Hematopoietic multipotent progenitor cell treated with erythropoietin and hydrocortisone succinate and interleukin-3 and kit ligand, for 6 days (in vitro differentiated cells): ENCODE results near the gene PTGER1.
"Not testable (repeated sequence)": the region's sequence is repeated elsewhere in the genome, so short reads cannot be mapped to it uniquely, and the experiment has no call there.

Experiments
- DNase-seq: peaks from one replicate; pipeline ENCODE4 v3.0.0-alpha.2; 2015

The PTGER1 gene

DNA sequence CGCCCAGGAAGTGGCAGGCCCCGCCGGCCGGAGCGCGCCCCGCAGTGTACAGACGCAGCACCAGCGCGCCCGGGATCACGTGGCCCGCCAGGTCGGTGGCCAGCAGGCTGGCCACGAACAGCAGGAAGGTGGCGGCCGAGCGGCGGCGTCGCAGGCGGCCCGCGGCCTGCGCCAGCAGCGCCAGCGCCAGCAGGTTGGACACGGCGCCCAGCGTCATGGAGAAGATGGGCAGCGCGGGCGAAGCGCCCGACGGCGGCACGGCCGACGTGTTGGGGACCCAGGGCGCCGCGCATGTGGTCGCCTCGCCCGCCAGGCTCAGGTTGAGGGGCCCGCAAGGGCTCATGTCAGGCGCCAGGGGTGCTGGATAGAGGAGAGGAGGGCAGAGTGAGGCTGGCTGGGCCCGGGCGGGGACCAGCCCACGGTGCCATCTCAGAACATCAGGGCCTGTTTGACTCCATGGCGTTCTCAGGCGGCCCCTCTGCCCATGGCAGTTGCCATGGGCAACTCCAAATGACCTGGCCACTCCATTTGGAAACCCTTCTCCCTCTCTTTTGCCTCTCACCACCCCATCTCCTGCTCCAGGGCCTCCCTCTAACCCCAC is 1.1 kb downstream of the PTGER1 start:
- no peak for DNase-seq

DNA sequence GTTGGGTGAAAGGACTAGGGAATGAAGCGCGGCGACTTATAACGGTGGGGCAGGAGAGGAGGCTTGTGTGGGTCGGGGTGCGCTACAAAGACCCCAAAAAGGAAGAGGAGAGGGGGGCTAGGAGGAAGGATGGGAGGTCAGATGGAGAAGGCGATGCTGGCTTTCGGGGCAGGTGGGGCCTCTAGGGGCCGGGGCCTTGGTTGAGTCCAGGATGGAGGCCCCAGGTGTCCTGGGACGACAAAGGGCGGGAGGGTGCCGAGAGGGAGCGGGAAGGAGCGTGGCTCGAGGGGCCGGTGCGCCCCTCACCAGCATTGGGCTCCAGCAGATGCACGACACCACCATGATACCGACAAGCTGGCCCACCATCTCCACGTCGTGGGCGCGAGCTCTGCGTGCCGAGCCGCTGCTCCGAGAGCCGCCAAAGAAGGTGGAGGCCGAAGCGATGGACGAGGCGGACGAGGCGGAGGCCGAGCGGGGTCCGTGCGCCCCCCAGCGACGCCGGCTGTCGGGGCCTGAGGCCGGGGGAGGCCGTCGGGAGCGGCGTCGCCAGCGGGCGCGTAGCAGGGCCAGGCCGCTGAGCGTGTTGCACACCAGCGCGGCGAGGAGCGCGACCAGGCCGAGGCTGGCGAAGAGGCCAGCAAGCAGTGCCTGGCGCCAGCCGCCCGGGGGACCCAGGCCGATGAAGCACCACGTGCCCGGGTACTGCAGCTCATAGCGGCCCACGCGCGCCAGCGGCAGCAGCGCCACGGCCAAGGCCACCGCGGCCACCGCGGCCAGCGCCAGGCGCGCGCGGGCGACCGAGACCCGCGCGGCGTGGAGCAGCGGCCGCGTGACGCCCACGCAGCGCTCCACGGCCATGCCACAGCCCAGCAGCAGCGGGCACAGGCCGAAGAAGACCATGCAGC is 1.8 kb downstream of the PTGER1 start:
- peak; percentile 44 for DNase-seq

DNA sequence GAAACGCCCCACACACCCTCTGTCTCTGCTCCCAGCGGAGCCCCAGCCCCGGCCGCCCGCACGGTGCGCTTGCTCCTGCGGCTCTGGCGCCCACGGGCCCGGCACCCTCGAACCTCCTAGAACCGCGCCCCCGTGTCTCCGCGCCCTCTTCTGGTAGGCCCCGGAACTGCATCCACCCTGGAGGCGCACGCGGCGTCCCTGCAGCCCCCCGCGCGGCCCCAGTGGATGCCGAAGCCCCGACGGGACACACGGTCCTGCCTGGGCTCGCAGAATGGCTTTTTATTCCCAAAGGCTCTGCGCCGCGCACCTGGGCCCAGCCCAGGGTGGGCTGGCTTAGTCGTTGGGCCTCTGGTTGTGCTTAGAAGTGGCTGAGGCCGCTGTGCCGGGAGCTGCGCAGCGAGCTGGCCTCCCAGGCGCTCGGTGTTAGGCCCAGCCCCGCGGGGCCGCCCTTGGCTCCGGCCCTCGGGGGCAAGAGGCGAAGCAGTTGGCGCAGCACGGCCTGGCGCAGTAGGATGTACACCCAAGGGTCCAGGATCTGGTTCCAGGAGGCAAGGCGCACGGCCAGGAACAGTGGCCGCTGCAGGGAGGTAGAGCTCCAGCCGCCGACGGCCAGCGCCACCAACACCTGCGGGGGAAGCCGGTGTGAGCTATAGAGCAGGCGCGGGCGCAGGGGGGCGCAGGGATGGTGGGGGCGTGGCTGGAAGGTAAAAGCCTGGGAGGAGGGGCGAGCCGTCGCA is 2.8 kb downstream of the PTGER1 start:
- DNase-seq, result peak; percentile 78

DNA sequence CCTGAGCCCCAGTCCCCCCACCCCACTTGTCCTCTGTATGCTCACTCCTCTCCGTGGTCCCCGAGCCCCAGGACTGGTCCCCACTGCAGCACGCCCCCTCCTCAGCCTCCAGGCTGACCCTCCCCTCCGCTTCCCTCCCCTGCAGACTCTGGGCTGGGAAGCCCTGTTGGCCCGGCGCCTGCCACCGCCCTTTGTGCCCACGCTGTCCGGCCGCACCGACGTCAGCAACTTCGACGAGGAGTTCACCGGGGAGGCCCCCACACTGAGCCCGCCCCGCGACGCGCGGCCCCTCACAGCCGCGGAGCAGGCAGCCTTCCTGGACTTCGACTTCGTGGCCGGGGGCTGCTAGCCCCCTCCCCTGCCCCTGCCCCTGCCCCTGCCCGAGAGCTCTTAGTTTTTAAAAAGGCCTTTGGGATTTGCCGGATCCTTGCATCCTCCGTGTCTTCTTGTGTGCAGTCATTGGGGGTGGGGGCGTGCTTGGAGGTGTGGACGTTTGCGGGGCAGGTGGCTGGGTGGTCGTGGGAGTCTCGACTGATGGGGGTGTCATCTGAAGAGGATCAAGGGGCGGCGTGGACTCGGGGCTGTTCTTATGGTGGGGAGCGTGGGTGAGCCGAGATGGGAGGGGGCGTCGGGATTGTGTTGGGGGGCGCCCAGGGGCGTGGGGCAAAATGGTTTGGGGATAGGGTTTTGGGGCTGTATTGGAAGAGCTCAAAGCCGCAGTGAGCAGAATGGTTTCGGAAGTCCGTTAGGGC is 3.5 kb downstream of the PTGER1 start:
- DNase-seq, result no peak

DNA sequence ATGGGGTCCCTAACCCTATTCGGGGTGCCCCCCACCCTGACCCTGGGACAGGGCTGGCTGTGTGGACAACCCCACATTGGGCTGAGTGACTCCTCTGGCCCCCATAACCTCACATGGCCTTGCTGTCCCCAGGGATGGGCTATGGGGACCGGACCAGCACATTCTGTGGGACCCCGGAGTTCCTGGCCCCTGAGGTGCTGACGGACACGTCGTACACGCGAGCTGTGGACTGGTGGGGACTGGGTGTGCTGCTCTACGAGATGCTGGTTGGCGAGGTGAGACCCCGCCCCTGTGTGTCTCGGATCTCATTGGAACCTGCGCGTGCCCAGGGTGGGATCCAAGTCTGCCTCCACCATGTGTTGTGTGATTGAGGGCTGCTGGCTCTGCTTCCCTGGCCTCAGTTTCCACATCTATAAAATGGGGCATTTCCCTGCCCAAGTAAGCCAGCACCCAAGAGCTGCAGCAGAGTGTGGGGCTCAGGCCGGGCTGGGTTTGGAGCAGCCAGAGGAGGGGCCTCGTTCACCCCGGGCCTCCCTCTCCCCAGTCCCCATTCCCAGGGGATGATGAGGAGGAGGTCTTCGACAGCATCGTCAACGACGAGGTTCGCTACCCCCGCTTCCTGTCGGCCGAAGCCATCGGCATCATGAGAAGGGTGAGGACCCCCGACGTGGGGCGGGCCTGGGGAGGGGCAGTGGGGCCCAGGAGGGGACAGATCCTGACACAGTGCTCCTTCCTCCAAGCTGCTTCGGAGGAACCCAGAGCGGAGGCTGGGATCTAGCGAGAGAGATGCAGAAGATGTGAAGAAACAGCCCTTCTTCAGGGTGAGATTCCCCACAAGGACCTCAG is 4.9 kb downstream of the PTGER1 start:
- DNase-seq, result no peak

DNA sequence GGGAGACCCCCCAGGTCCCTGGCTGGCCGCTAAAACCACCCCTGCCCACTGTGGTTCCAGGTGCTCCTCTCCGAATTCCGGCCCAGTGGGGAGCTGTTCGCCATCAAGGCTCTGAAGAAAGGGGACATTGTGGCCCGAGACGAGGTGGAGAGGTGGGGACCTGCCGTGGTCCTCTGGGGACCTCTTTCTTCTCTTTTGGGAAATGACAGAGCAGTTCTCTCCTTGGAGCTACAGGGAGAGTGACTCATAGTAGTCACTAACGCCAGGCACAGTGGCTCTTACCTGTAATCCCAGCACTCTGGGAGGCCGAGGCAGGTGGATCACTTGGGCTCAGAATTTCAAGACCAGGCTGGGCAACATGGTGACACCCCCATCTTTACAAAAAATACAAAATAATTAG is 7.3 kb downstream of the PTGER1 start:
- no peak for DNase-seq

DNA sequence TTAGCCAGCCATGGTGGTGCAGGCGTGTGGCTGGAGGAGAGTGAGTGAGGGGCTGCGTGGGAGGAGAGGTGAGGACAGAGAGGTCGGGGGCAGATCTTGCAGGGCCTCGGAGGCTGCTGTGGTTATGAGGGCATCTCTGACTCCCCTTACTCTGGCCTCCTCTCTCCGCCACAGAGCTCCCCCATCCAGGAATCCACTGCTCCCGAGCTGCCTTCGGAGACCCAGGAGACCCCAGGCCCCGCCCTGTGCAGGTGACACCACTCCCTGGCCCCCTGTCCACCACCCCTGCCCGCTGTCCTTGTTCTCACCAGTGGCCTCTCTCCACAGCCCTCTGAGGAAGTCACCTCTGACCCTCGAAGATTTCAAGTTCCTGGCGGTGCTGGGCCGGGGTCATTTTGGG is 7.8 kb downstream of the PTGER1 start:
- no peak for DNase-seq

DNA sequence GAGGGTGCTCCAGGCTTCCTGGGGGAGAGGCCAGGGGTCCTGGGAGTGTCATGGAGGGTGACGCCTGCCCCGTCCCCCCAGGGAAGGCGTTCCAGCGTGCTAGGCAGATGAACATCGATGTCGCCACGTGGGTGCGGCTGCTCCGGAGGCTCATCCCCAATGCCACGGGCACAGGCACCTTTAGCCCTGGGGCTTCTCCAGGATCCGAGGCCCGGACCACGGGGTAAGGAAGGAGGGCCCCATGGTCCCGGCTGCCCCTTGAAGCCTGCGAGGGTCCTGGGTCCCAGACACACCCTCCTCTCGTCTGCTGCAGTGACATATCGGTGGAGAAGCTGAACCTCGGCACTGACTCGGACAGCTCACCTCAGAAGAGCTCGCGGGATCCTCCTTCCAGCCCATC is 11.4 kb downstream of the PTGER1 start:
- DNase-seq, result no peak

DNA sequence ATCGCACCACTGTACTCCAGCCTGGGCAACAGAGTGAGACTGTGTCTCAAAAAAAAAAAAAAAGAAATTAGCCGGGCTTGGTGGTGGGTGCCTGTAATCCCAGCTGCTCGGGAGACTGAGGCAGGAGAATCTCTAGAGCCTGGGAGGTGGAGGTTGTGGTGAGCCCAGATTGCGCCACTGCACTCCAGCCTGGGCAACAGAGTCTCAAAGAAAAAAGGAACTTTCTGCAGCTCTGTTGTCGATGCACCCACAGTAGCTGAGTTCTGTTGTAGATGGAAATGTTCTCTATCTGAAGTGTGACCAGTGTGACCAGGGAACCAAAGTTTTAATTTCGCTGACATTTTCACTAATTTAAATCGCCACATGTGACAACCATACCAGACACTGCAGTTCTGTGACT is 12.8 kb downstream of the PTGER1 start:
- DNase-seq, result not testable (repeated sequence)

DNA sequence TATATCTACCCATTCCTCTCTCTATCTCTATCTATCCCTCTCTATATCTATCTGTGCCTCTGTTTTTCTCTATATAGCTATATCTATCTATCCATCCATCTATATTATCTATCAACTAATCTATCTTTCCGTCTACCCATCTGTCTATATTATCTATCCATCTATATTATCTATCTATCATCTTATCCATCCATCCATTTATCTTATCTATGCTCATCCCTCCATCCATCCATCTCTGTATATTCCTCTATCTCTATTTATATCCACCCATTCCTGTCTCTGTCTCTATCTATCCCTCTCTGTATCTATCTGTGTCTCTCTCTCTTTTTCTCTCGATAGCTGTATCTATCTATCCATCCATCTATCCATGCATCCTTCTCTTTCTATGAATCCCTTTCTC is 14.2 kb downstream of the PTGER1 start:
- DNase-seq, result no peak

DNA sequence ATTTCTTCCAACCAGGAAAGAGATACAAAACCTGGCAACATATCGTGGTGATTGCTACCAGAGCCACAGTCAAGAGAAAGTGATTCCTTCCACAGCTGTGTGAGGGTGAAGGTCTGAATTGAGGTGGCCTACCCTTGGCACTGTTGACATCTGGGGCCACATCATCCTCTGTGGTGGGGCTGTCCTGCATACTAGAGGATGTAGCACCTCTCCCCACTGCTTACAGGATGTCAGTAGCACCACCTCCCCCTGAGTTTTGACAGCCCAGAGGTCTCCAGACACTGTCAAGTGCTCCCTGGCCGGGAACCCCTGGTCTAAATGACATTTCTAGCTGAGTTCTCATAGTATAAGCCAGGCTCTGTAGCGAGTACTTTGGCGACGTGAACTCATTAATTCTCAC is 15.5 kb downstream of the PTGER1 start:
- DNase-seq, result no peak

DNA sequence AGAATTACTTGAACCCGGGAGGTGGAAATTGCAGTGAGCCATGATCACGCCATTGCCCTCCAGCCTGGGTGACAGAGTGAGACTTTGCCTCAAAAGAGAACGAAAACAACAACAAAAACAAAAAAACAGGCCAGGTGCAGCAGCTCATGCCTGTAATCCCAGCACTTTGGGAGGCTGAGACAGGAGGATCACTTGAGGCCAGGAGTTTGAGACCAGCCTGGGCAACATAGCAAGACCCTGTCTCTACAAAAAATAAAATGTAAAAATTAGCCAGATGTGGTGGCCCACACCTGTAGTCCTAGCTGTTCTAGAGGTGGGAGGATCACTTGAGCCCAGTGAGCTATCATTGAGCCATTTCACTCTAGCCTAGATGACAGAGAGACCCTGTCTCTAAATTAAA is 22.9 kb downstream of the PTGER1 start:
- not testable (repeated sequence) for DNase-seq

DNA sequence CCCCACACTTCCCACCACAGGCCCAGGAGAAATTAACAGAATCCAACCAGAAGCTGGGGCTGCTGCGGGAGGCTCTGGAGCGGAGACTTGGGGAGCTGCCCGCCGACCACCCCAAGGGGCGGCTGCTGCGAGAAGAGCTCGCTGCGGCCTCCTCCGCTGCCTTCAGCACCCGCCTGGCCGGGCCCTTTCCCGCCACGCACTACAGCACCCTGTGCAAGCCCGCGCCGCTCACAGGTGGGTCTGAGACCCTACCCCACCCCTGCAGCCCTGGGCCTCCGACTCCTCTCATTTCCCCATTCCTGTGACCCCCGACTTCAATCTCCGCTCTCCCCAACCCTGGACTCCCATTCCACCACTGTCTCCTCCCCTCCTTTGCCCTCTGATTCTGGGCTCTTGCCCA is 24.3 kb downstream of the PTGER1 start:
- DNase-seq, result no peak

DNA sequence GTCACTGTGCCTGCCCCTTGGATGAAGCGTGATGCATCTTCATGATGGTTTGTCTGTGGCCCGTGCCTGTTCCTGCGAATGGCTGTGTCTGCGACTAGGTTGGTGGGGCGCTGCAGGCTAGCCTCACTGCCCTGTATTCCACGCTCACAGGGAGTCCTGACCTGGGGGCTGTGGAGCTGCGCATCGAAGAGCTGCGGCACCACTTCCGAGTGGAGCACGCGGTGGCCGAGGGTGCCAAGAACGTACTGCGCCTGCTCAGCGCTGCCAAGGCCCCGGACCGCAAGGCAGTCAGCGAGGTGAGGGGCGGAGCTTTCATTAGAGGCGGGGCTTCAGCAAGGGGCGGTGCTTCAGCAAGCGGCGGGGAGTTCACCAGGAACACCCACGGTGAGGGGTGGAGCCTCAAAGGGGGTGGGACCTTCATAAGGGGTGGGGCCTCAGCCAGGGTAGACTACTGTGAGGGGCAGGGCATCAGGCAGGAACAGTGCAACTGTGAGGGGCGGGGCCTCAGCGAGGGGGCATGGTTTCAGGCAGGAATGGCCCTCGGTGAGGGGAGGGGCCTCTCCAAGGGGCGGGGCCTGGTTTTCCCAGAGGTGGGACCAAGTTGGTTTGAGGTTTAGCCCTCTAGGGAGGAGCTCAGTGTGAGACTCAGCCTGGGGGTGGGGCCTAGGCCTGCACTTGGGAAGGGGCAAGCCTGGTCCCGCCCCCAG is 24.8 kb downstream of the PTGER1 start:
- peak; percentile 89 for DNase-seq

DNA sequence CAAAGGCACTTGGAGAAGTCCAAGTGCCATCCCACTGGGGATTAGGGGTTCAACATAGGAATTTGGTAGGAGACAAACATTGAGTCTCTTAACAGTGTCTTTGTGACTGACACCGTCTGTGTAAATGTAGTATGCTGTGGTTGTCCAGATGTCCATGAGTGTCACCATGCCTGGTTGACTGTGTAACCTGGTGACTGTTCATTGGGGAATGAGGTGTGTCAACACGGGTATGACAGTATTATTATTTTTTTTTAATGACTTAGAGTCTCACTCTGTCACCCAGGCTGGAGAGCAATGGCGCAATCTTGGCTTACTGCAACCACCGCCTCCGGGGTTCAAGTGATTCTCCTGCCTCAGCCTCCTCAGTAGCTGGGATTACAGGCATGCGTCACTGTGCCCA is 25.8 kb downstream of the PTGER1 start:
- DNase-seq, result no peak

DNA sequence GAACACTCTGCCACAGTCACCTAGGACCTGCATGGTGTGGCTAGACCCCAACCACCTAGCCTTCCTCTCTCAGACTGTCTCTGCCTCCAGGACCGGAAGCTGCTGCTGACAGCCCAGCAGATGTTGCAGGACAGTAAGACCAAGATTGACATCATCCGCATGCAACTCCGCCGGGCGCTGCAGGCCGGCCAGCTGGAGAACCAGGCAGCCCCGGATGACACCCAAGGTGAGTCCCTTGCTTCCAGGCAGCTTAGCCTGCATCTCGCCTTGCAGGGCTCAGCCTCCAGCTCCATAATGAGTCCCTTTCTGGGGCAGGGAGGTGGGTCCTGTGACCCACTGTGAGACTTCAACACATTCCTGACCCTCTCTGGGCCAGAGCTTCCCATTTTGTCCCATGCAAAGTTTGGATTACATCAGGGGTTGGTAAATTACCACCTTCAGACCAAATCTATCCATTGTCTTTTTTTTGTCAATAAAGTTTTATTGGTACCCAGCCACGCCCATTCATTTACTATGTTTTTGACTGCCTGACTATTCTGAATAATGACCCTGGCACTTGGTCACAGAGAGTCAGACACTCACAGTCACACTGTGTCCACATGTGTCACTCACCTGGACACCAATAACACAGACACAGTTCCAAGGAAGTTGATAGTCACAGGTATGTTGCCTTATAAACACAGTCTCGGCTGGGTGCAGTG is 28.7 kb downstream of the PTGER1 start:
- no peak for DNase-seq

DNA sequence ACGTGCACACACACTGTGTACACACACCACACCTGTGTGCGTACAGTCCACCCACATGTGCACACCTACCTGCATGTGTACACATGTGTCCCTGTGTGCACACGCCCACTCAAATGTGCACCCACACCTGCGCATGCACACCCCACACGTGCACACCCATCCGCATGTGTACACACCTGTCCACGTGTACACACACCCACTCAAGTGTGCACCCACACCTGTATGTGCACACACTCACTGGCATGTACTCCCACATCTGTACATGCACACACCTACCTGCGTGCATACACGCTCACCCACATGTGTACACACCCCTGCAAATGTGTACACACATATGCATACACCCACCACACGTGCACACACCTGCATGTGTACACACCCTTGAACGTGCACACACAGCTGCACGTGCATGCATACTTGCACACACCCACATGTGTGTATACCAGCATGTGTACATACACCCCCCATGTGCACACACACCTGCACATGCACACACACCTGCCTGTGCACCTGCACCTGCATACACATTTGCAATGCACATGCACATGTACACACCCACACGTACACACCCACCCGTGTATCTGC is 31.4 kb downstream of the PTGER1 start:
- no peak for DNase-seq

DNA sequence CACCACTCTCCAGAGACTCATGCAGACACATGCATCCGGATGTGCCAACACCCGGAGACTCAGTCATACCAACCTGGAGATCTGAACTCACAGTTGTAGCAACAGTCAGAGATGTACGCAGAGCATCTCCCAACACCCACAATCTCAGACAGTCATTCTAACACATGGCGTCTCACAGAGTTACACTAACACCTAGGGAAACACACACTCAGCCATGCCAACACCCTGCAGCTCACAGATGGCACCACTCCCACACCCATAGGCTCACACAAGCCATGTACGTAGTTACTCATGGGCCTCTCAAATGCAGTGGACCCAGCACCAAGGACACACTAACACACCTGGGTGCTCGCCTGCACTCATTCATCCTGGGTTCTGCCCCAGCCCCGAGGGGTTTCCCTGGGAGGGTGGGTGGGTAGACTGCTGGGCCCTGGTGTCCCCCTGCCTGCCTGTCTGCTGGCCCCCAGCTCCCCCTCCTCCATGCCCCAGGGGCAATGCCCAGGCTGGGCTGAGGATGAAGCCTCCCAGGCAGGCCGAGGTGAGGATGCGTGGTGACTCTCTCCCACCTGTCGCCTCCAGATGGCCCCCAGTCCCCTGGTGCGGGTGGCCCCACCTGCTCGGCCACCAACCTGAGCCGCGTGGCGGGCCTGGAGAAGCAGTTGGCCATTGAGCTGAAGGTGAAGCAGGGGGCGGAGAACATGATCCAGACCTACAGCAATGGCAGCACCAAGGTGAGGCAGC is 32.1 kb downstream of the PTGER1 start:
- no peak for DNase-seq

DNA sequence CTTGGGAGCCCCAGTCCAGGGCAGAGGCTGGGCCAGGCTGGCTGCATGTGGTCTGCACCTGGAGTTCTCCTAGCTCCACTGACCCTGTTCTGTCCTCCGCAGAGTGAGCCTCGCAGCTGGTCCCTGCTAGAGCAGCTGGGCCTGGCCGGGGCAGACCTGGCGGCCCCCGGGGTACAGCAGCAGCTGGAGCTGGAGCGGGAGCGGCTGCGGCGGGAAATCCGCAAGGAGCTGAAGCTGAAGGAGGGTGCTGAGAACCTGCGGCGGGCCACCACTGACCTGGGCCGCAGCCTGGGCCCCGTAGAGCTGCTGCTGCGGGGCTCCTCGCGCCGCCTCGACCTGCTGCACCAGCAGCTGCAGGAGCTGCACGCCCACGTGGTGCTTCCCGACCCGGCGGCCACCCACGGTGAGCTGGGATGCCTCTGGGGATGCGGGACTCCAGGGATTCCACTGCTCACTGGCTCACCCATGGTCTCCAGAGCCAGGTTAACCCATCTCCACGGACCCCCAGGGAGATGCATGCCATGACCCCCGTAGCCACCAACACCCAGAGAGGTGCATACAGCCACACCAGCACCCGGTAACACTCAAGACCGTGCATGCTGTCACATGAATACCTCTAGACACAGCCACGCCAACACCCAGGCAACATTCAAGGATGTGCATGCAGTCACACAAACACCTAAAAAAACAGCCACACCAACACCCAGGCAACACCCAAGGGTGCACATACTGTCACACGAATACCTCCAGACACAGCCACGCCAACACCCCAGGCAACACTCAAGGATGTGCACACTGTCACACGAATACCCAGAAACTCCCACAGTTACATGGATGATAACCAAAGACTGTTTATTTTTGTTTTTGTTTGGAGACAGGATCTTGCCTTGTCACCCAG is 33.9 kb downstream of the PTGER1 start:
- DNase-seq, result no peak
